Keratinocyte (primary cell): Measurements from ENCODE around the gene ZNG1C.
"Not testable (repeated sequence)": the region's sequence is repeated elsewhere in the genome, so short reads cannot be mapped to it uniquely, and the experiment has no call there.

ENCODE experiments used
- EZH2 ChIP-seq: IDR thresholded peaks from one replicate; pipeline ENCODE4 v1.6.1; 2012; ENCODE audit warnings: inconsistent platforms, mild to moderate bottlenecking, low read length, moderate library complexity
- TF ChIP-seq, protein P1 (sequence below), 3 experiments: IDR thresholded peaks in 1 of 3; conservative IDR thresholded peaks in 1 of 3; optimal IDR thresholded peaks in 1 of 3; 2 replicates in 2 of 3; 3 replicates in 1 of 3; pipeline versions ENCODE3 to v1.5.1; 2011; ENCODE audit warnings: low read length in 3 of 3, mild to moderate bottlenecking in 3 of 3, moderate library complexity in 2 of 3, control low read depth in 1 of 3, inconsistent platforms in 1 of 3; ENCODE audit not compliant: insufficient read depth in 2 of 3; ENCODE audit errors: extremely low read depth in 1 of 3

DNA sequence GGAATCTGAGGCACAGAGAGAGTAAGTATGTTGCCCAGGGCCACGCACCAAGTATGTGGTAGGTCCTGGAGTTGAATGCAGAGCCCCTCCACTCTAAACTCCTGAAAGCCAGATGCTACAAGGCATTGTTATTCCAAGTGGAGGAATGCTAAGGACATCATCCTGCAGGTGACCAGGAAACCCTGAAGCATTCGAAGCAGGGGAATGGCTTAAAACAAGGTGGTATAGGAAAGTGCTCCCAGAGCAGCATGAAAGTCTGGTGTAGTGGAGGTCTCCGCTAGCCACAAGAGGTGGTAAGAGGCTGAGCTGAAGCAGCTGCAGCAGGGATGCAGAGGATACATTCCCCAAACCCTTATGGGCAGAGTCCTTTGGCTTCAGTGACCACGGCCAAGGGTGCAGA lies 87.3 kb downstream of the ZNG1C start:
- TF ChIP-seq, protein P1, sequence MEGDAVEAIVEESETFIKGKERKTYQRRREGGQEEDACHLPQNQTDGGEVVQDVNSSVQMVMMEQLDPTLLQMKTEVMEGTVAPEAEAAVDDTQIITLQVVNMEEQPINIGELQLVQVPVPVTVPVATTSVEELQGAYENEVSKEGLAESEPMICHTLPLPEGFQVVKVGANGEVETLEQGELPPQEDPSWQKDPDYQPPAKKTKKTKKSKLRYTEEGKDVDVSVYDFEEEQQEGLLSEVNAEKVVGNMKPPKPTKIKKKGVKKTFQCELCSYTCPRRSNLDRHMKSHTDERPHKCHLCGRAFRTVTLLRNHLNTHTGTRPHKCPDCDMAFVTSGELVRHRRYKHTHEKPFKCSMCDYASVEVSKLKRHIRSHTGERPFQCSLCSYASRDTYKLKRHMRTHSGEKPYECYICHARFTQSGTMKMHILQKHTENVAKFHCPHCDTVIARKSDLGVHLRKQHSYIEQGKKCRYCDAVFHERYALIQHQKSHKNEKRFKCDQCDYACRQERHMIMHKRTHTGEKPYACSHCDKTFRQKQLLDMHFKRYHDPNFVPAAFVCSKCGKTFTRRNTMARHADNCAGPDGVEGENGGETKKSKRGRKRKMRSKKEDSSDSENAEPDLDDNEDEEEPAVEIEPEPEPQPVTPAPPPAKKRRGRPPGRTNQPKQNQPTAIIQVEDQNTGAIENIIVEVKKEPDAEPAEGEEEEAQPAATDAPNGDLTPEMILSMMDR (optimal IDR thresholded peaks at IDR 0.05 in 1 of 3, IDR thresholded peaks at IDR 0.05 in 1 of 3, conservative IDR thresholded peaks at IDR 0.05 in 1 of 3; ENCODE audit: extremely low read depth in 1 of 3, insufficient read depth in 2 of 3, low read length in 3 of 3): not testable (repeated sequence)
- TF ChIP-seq EZH2: not testable (repeated sequence)
